Peyer's patch (tissue), 4 donors: ENCODE data around the gene GMNC. TPM values are rescaled to one million over a fixed set of nuclear protein-coding genes. Genes with fewer than 3 reads are reported as not detected.

Source experiments
- DNase-seq, 3 donors: peaks; one replicate each; pipeline ENCODE4 v3.0.0-alpha.2; 2017 to 2019
- H3K27ac ChIP-seq, 4 donors: fragments of 200-600 bp; sonication (generic); one replicate each; pipeline ENCODE4 v1.5.1; 2016 to 2019
- H3K27me3 ChIP-seq, 2 donors: fragments of 200-600 bp; sonication (generic); one replicate each; pipeline ENCODE4 v1.5.1; 2019
- H3K36me3 ChIP-seq, 3 donors: fragments of 200-600 bp; sonication (generic); one replicate each; pipeline ENCODE4 v1.5.1; 2016 to 2019
- H3K4me1 ChIP-seq, 4 donors: fragments of 200-600 bp; sonication (generic); one replicate each; pipeline ENCODE4 v1.5.1; 2016 to 2019
- H3K4me3 ChIP-seq, 4 donors: fragments of 200-600 bp; sonication (generic); 1 replicate in 3 of 4; 2 replicates in 1 of 4; pipeline ENCODE4 v1.5.1; 2016 to 2019; ENCODE audit warnings: mild to moderate bottlenecking in 1 of 4
- H3K9me3 ChIP-seq, 4 donors: fragments of 200-600 bp; sonication (generic); one replicate each; pipeline ENCODE4 v1.5.1; 2016 to 2019; ENCODE audit warnings: mild to moderate bottlenecking in 1 of 4
- POLR2A ChIP-seq, 2 donors: fragments of 450-650 bp; IDR thresholded peaks; one replicate each; pipeline ENCODE4 v1.5.1; 2017; ENCODE audit warnings: antibody characterized with exemption in 2 of 2, mild to moderate bottlenecking in 2 of 2, moderate library complexity in 2 of 2
- total RNA-seq, 4 donors: library from RNA; depleted of rRNA; stranded (reverse); fragments of >200 nt; gene quantifications; one replicate each; pipeline ENCODE4 v1.1.0, GENCODE V29; 2016
- TF ChIP-seq, protein P1 (sequence below), 6 experiments: fragments of 450-650 bp in 4 of 6; fragments of 200-600 bp in 2 of 6; sonication (generic) in 1 of 6; IDR thresholded peaks; one replicate each; pipeline ENCODE4 v1.5.1; 2017 to 2019; ENCODE audit warnings: antibody characterized with exemption in 6 of 6, mild to moderate bottlenecking in 3 of 6, moderate library complexity in 1 of 6

The GMNC gene
- total RNA-seq, 4 donors from 2014 or later, result not detected

DNA sequence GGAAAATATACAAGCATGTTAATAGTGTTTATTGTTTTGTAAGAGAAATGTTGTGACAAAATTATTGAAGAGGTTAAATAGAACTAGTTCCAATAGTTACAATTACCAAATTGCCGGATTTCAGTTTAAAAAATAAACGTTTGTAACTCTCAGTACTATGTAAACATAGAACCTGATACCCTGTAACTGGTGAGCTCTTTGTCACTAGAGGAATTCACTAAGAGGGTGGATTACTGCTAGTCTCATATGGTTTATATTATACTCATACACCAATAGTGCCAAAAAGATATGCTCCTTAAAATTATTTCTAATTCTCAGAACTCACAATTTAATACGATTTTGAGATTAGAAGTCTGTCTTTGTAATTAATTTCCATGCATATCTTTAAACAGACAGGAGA is 7.6 kb upstream of the GMNC start:
- Histone ChIP-seq H3K4me1 (no peaks in the 10 kb centered on the region), H3K36me3 (no peaks in the 10 kb centered on the region), H3K4me3 (no peak overlapping the region), H3K9me3 (no peaks in the 10 kb centered on the region), H3K27me3 (no peaks in the 10 kb centered on the region), H3K27ac (no peak overlapping the region)
- TF ChIP-seq, protein P1, sequence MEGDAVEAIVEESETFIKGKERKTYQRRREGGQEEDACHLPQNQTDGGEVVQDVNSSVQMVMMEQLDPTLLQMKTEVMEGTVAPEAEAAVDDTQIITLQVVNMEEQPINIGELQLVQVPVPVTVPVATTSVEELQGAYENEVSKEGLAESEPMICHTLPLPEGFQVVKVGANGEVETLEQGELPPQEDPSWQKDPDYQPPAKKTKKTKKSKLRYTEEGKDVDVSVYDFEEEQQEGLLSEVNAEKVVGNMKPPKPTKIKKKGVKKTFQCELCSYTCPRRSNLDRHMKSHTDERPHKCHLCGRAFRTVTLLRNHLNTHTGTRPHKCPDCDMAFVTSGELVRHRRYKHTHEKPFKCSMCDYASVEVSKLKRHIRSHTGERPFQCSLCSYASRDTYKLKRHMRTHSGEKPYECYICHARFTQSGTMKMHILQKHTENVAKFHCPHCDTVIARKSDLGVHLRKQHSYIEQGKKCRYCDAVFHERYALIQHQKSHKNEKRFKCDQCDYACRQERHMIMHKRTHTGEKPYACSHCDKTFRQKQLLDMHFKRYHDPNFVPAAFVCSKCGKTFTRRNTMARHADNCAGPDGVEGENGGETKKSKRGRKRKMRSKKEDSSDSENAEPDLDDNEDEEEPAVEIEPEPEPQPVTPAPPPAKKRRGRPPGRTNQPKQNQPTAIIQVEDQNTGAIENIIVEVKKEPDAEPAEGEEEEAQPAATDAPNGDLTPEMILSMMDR (IDR thresholded peaks at IDR 0.05), result no peak
- no peak for TF ChIP-seq POLR2A (IDR thresholded peaks at IDR 0.05)
- no peak for DNase-seq

DNA sequence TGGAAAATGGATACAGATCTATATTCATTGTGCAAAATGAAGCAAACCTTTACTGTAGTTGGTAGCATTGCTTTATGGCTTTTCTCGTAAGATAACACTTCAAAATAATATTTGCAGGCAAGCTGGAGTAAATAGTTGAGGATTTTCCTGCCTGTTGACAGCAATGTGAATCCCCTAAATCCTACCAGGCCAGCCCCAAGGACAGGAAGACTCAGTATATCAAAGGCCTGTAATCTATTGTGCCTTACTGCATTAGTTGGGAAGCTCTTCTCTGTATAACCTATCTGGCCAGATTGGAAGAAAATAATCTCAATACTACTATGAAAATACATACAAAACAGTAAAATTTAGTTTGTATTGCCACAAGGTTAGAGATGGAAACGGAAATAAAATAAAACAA is 4.6 kb upstream of the GMNC start:
- no peak overlapping the region for H3K27ac ChIP-seq
- H3K4me3 ChIP-seq, result no peak overlapping the region
- no peak for TF ChIP-seq POLR2A (IDR thresholded peaks at IDR 0.05)
- TF ChIP-seq, protein P1 (IDR thresholded peaks at IDR 0.05), result no peak
- no peak for DNase-seq
- no peaks in the 10 kb centered on the region for H3K4me1 ChIP-seq
- no peaks in the 10 kb centered on the region for H3K27me3 ChIP-seq
- no peaks in the 10 kb centered on the region for H3K9me3 ChIP-seq
- H3K36me3 ChIP-seq, result no peaks in the 10 kb centered on the region

DNA sequence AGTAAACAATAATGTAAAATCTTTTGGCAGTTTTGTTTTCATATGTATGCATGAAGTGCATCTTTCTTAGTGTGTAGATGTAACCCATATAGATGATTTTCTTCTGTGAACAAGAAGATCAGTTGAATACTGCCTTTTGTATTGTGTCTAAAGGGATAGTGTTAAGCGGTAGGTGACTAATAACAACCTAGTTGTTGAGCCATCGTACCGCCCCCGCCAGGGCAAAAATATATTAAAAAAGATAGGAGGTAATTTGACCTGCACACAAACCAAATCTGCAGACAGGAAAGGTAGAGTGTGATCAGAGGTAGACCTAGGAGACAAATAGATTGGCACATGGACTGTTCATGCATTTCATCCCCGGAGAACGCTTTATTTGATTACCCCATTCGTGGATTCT is 3.3 kb upstream of the GMNC start:
- H3K4me3 ChIP-seq, result no peak overlapping the region
- no peaks in the 10 kb centered on the region for H3K4me1 ChIP-seq
- no peaks in the 10 kb centered on the region for H3K36me3 ChIP-seq
- no peaks in the 10 kb centered on the region for H3K9me3 ChIP-seq
- H3K27ac ChIP-seq, result no peak overlapping the region
- no peaks in the 10 kb centered on the region for H3K27me3 ChIP-seq
- TF ChIP-seq, protein P1 (IDR thresholded peaks at IDR 0.05), result no peak
- no peak for TF ChIP-seq POLR2A (IDR thresholded peaks at IDR 0.05)
- DNase-seq, result no peak

DNA sequence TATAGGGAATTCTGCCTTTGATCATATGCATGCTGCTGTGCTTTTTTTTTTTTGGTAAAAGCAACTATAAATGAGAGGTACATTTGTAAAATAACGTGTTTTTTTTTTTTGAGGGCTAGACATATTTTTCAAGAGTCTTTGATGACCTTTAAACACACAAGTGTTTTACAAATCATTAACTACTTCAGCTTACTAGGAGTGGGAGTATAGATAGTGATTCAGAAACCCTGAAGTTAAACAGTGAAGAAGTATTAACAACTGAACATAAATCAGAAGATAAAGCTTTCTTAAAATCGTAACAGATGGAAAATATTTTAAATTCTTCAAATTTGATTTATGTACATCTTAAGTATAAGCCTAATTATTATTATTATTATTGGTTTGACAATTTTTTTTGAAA is 2.9 kb upstream of the GMNC start:
- H3K27ac ChIP-seq, result no peak overlapping the region
- TF ChIP-seq, protein P1 (IDR thresholded peaks at IDR 0.05), result no peak
- TF ChIP-seq POLR2A (IDR thresholded peaks at IDR 0.05), result no peak
- H3K4me1 ChIP-seq, result no peaks in the 10 kb centered on the region
- no peaks in the 10 kb centered on the region for H3K27me3 ChIP-seq
- no peaks in the 10 kb centered on the region for H3K9me3 ChIP-seq
- no peak overlapping the region for H3K4me3 ChIP-seq
- no peak for DNase-seq
- H3K36me3 ChIP-seq, result no peaks in the 10 kb centered on the region

DNA sequence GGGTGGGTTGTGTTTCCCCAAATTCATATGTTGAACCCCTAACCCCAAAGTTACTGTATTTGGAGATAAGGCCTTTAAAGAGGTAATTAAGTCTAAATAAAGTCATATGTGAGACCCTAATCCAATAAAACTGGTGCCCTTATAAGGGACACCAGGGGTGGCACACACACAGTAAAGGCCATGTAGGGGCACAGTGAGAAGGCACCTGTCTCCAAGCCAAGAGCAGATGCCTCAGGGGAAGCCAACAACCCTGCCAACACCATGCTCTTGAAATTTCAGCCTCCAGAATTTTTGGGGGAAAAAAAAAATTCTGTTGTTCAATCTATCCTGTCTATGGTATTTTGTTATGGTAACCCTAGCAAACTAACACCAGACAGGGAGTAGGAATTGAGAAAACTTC is 1.5 kb upstream of the GMNC start:
- H3K27me3 ChIP-seq, result no peaks in the 10 kb centered on the region

More for the DNA sequence above, 1.5 kb upstream of the GMNC start:
- Histone ChIP-seq H3K4me1 (no peaks in the 10 kb centered on the region), H3K27ac (no peak overlapping the region), H3K4me3 (no peak overlapping the region), H3K9me3 (no peaks in the 10 kb centered on the region), H3K36me3 (no peaks in the 10 kb centered on the region)
- DNase-seq, result no peak
- no peak for TF ChIP-seq POLR2A (IDR thresholded peaks at IDR 0.05)
- TF ChIP-seq, protein P1 (IDR thresholded peaks at IDR 0.05), result no peak
